ENCODE measurements around the gene TGFB2.

TGFB2 gene

GRCh38 chr1:218401441-218401997, 56.4 kb downstream of the TGFB2 start:
- DNase-seq (ENCODE audit: low read depth), result no peak
- no peak overlapping the region for H3K4me3 ChIP-seq (ENCODE audit: low read length)
- TF ChIP-seq, protein P1, sequence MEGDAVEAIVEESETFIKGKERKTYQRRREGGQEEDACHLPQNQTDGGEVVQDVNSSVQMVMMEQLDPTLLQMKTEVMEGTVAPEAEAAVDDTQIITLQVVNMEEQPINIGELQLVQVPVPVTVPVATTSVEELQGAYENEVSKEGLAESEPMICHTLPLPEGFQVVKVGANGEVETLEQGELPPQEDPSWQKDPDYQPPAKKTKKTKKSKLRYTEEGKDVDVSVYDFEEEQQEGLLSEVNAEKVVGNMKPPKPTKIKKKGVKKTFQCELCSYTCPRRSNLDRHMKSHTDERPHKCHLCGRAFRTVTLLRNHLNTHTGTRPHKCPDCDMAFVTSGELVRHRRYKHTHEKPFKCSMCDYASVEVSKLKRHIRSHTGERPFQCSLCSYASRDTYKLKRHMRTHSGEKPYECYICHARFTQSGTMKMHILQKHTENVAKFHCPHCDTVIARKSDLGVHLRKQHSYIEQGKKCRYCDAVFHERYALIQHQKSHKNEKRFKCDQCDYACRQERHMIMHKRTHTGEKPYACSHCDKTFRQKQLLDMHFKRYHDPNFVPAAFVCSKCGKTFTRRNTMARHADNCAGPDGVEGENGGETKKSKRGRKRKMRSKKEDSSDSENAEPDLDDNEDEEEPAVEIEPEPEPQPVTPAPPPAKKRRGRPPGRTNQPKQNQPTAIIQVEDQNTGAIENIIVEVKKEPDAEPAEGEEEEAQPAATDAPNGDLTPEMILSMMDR (conservative IDR thresholded peaks at IDR 0.05; ENCODE audit: low read length), result no peak

DNA sequence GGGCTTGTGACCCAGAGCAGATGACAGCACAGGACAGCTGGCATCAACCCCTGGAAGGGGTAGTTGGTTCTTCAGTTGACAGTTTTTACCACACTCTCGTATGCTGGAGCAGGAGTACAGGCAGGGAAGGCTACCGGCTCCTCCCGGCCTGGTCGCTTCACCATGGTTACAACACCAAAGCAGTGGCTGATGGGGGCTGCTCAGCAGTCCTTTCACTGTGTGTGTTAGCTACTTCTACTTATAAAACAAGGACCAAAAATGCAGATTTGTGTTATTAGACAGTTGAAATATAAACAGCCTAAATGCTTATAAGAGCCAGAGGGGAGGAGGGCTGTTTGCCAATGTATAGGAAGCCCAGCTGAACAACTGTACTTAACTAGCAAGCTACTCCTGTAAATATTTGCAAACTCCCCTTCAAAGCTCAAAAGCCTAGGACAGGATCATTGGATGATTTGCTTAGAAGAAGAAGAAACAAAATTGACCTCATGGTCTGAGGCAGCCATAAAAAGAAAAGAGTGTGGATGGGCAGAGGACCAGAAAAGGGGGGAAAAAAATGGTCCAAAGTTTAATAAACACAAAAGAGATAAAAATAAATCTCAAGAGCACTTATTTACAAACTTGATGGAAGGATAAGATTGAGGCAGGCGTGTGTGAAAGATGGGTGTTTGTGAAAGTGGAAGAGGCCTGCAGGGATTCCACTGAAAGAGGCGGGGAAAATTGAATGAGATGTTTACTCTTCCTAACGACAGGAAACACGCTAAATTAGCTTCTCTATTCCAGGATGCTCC, 57.1 kb downstream of the TGFB2 start:
- DNase-seq (ENCODE audit: low read depth), result no peak
- TF ChIP-seq, protein P1 (conservative IDR thresholded peaks at IDR 0.05; ENCODE audit: low read length), result no peak

GRCh38 chr1:218402786-218403120, 57.6 kb downstream of the TGFB2 start:
- TF ChIP-seq, protein P1 (conservative IDR thresholded peaks at IDR 0.05; ENCODE audit: low read length), result no peak
- H3K4me3 ChIP-seq (ENCODE audit: low read length), result no peak overlapping the region
- DNase-seq (ENCODE audit: low read depth), result no peak

More for the DNA sequence above, 57.1 kb downstream of the TGFB2 start:
- H3K4me3 ChIP-seq (ENCODE audit: low read length), result no peak overlapping the region

DNA sequence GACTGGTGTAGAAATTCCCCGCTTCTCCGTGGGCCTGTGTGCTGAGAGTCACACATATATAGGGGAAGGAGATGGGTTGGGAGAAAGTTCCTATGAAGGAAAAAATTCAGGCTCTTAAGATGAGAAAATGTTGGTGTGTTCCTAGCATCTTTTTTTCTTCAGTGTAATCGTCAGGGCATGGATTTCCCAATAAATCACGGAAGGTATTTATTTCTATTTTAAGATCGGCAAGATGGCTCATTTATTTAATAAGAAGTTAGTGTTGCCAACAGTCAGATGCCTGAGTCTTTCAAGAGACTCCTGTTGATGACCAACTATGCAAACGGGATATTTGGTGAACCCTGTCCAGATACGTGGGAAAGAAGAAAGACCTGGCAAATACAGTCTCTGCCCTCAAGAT, 58.2 kb downstream of the TGFB2 start:
- TF ChIP-seq, protein P1 (conservative IDR thresholded peaks at IDR 0.05; ENCODE audit: low read length), result no peak
- no peak for DNase-seq (ENCODE audit: low read depth)
- no peak overlapping the region for H3K4me3 ChIP-seq (ENCODE audit: low read length)

DNA sequence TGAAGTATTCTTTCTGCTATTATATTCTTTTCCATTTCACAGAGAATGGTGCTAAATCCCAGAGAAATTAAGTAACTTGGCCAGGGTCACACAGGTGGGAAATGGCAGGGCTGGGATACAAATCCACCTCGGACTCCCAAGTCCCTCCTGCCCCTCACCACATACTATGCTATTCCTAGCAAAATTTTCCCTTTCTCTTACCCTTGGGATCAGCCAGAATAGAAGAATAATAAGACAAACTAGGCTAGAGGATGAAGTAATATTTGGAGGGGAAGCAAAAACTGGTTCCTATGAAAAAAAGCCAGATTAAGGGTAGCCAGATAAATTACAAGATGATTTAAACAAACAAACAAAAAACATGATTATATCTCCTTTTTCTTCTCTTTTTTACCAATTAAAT, 62.5 kb downstream of the TGFB2 start:
- no peak for DNase-seq (ENCODE audit: low read depth)
- TF ChIP-seq, protein P1 (conservative IDR thresholded peaks at IDR 0.05; ENCODE audit: low read length), result no peak
- no peak overlapping the region for H3K4me3 ChIP-seq (ENCODE audit: low read length)

DNA sequence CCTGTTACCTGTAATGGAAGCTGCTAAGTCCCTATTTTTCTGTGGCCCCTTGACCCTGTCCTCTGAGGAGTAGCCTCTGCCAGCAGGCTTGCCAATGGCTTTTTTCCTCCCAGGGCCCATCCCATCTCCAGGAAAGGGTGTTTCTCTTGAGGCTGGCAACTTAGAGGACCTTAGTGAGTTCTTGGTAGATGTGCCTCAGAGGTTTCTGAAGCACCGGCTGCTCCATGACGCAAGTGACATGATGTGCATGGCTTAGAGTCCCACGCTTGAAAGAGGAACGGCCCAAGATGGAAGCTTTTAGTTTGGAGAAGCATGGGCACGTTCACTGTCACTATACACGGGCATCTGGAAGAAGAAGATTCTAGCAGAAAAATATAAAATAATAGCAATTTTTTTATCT, 63.0 kb downstream of the TGFB2 start:
- TF ChIP-seq, protein P1 (conservative IDR thresholded peaks at IDR 0.05; ENCODE audit: low read length), result no peak
- no peak for DNase-seq (ENCODE audit: low read depth)
- no peak overlapping the region for H3K4me3 ChIP-seq (ENCODE audit: low read length)

DNA sequence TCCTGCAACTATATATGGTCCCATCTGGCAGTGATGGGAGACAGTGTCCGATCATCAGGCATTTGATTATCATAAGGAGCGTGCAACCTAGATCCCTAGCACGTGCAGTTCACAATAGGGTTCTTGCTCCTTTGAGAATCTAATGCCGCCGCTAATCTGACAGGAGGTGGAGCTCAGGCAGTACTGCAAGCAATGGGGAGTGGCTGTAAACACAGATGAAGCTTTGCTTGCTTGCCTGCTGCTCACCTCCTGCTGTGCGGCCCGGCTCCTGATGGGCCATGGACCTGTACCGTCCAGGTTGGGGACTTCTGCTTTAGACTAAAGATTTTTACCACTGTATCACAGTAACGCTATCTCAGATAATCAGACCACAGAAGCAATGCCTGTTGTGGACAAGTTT, 63.8 kb downstream of the TGFB2 start:
- no peak for DNase-seq (ENCODE audit: low read depth)
- TF ChIP-seq, protein P1 (conservative IDR thresholded peaks at IDR 0.05; ENCODE audit: low read length), result no peak
- no peak overlapping the region for H3K4me3 ChIP-seq (ENCODE audit: low read length)

Measured in AG10803 (cell line).